ENCODE data around the gene MS4A10.

GRCh38 chr11:60814112-60814511, 29.0 kb downstream of the MS4A10 start:
- TF ChIP-seq CTCF (IDR thresholded peaks at IDR 0.05) (no peak), POLR2A (IDR thresholded peaks at IDR 0.05) (no peak)

Measured in breast epithelium (tissue), 3 donors.